ENCODE measurements around the gene GRPEL1.

Gene GRPEL1

DNA sequence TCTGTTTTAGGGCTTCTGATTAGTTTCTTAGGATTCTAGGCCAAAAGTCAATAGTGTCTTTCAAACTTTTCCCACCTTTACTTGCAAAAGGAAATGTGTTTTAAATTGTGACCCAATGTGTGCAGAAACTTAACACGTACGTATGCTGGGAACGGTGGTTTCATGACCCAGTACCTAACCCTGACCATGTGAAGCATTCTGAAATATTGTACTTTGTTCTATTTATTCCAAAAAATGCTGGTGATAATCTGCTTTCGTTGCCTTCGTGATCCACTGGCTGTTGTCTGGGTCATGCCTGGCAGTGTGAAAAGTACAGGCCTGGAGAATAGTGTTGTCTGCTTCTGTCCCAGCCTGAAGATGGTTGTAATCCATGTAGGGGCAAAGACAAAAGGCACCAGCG lies 51.4 kb downstream of the GRPEL1 start:
- no peak overlapping the region for H2BK120ac ChIP-seq (ENCODE audit: insufficient read depth, low read length, poor library complexity)
- no peak overlapping the region for H2BK12ac ChIP-seq (ENCODE audit: low read length)
- H4K8ac ChIP-seq (ENCODE audit: low read depth, low read length): no peak overlapping the region
- H3K9me3 ChIP-seq (ENCODE audit: insufficient read depth, low read depth, low read length): no peaks in the 10 kb centered on the region
- peaks cover 40 to 45% of the 10 kb centered on the region in 2 experiments for H3K36me3 ChIP-seq (ENCODE audit: control insufficient read depth in 1 of 2, insufficient read depth in 2 of 2, low read length in 2 of 2)
- no peak overlapping the region for H3K4ac ChIP-seq (ENCODE audit: low read depth, low read length)
- no peak overlapping the region for H3K18ac ChIP-seq (ENCODE audit: low read length)
- no peak for DNase-seq
- no peak overlapping the region for H3K14ac ChIP-seq (ENCODE audit: low read length)
- H3K9ac ChIP-seq (ENCODE audit: low read length): no peak overlapping the region
- no peaks in the 10 kb centered on the region for H3K79me2 ChIP-seq (ENCODE audit: control insufficient read depth, insufficient read depth, low read length, poor library complexity)
- H3K4me2 ChIP-seq (ENCODE audit: low read length): no peak overlapping the region
- WGBS (ENCODE audit: extremely low coverage, insufficient coverage, insufficient read length): no CpG with 5 or more reads among the region's 6 CpGs
- no peak overlapping the region for H4K12ac ChIP-seq (ENCODE audit: low read depth, low read length)
- H4K91ac ChIP-seq (ENCODE audit: low read depth, low read length): no peak overlapping the region
- H3K27ac ChIP-seq (ENCODE audit: low read depth, low read length): no peak overlapping the region
- H3K4me3 ChIP-seq (ENCODE audit: low read depth, low read length): no peak overlapping the region
- H2AFZ ChIP-seq (ENCODE audit: insufficient read depth, low read length, poor library complexity): no peak overlapping the region
- no peaks in the 10 kb centered on the region for H3K79me1 ChIP-seq (ENCODE audit: low read length)
- H3K4me1 ChIP-seq (ENCODE audit: control insufficient read depth in 1 of 2, insufficient read depth in 2 of 2, low read length in 2 of 2): peaks cover 5 to 7% of the 10 kb centered on the region in 2 experiments
- H3K27me3 ChIP-seq (ENCODE audit: insufficient read depth, low read length): no peaks in the 10 kb centered on the region
- no peak overlapping the region for H2AK5ac ChIP-seq (ENCODE audit: low read length)
- no peak overlapping the region for H2BK5ac ChIP-seq (ENCODE audit: low read depth, low read length, poor library complexity)
- H3K23ac ChIP-seq (ENCODE audit: low read length): no peak overlapping the region

DNA sequence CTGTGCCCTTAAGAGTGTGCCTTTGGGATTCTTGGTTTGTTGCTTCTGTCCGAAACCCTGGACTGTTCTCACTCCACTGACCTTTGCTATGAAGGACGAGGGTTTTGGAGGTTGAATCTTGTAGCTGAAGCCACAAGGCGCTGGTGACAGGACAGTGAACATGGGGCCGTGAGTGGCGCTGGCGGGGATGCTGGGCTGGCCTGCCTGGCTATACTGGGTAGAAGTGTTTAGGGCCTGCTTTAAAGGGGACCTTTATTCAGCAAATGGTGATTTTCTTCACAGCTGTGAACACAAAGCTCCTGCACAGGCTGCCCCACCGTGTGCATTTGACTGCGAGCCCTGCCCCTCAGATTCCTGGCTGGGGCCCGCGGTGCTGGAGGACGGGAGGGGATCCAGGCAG lies 51.8 kb downstream of the GRPEL1 start:
- Histone ChIP-seq H2AFZ (ENCODE audit: insufficient read depth, low read length, poor library complexity) (no peak overlapping the region), H3K4me1 (ENCODE audit: control insufficient read depth in 1 of 2, insufficient read depth in 2 of 2, low read length in 2 of 2) (peaks cover 5 to 6% of the 10 kb centered on the region in 2 experiments), H2AK5ac (ENCODE audit: low read length) (no peak overlapping the region), H3K18ac (ENCODE audit: low read length) (no peak overlapping the region), H4K91ac (ENCODE audit: low read depth, low read length) (no peak overlapping the region), H3K4me3 (ENCODE audit: low read depth, low read length) (no peak overlapping the region), H3K27me3 (ENCODE audit: insufficient read depth, low read length) (no peaks in the 10 kb centered on the region), H2BK5ac (ENCODE audit: low read depth, low read length, poor library complexity) (no peak overlapping the region), H3K23ac (ENCODE audit: low read length) (no peak overlapping the region), H3K27ac (ENCODE audit: low read depth, low read length) (no peak overlapping the region), H3K9ac (ENCODE audit: low read length) (no peak overlapping the region), H3K4ac (ENCODE audit: low read depth, low read length) (no peak overlapping the region), H3K9me3 (ENCODE audit: insufficient read depth, low read depth, low read length) (no peaks in the 10 kb centered on the region), H3K14ac (ENCODE audit: low read length) (no peak overlapping the region), H2BK120ac (ENCODE audit: insufficient read depth, low read length, poor library complexity) (no peak overlapping the region), H3K36me3 (ENCODE audit: control insufficient read depth in 1 of 2, insufficient read depth in 2 of 2, low read length in 2 of 2) (peaks cover 43 to 47% of the 10 kb centered on the region in 2 experiments), H3K79me1 (ENCODE audit: low read length) (no peaks in the 10 kb centered on the region), H4K12ac (ENCODE audit: low read depth, low read length) (no peak overlapping the region), H3K79me2 (ENCODE audit: control insufficient read depth, insufficient read depth, low read length, poor library complexity) (no peaks in the 10 kb centered on the region), H3K4me2 (ENCODE audit: low read length) (no peak overlapping the region), H4K8ac (ENCODE audit: low read depth, low read length) (no peak overlapping the region), H2BK12ac (ENCODE audit: low read length) (no peak overlapping the region)
- no CpG with 5 or more reads among the region's 11 CpGs for WGBS (ENCODE audit: extremely low coverage, insufficient coverage, insufficient read length)
- DNase-seq: no peak

DNA sequence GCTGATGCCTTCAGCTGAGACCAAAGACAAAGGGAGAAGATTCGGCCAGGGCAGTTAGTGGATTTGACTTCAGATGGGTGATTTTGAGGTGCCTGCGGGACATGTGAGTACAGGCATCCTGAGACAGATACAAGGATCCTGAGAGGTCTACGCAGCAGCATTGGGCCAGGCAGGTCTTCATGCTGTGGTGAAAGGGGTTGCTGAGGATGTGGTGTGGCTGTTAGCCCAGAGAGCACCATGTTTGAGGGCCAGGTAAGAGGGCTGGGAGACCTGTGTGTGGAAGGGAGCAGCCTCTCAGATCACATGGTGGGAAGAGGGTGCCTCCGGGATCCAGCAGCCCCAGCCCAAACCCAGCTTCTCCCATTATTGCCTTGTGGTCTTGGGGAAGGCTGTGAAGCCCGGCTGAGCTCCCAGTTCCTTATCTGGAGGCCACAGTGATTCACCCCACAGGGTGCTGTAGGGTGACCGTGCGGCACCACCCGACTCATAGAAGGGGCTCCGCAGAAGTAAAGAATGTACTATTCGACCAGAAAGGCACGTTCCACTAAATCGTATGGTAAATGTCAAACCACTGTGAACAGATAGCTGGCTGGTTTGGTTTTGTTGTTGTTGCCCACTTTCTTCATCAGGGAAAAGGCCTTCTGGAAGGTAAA lies 52.4 kb downstream of the GRPEL1 start:
- WGBS (ENCODE audit: extremely low coverage, insufficient coverage, insufficient read length): no CpG with 5 or more reads among the region's 12 CpGs
- H3K18ac ChIP-seq (ENCODE audit: low read length): no peak overlapping the region
- H3K4me3 ChIP-seq (ENCODE audit: low read depth, low read length): no peak overlapping the region
- no peak overlapping the region for H2BK5ac ChIP-seq (ENCODE audit: low read depth, low read length, poor library complexity)
- no peak overlapping the region for H4K12ac ChIP-seq (ENCODE audit: low read depth, low read length)
- no peak overlapping the region for H3K9ac ChIP-seq (ENCODE audit: low read length)
- no peak for DNase-seq
- H3K14ac ChIP-seq (ENCODE audit: low read length): no peak overlapping the region
- no peaks in the 10 kb centered on the region for H3K9me3 ChIP-seq (ENCODE audit: insufficient read depth, low read depth, low read length)
- no peak overlapping the region for H3K4ac ChIP-seq (ENCODE audit: low read depth, low read length)
- no peaks in the 10 kb centered on the region for H3K79me2 ChIP-seq (ENCODE audit: control insufficient read depth, insufficient read depth, low read length, poor library complexity)
- no peaks in the 10 kb centered on the region for H3K27me3 ChIP-seq (ENCODE audit: insufficient read depth, low read length)
- H2BK120ac ChIP-seq (ENCODE audit: insufficient read depth, low read length, poor library complexity): no peak overlapping the region
- H3K79me1 ChIP-seq (ENCODE audit: low read length): no peaks in the 10 kb centered on the region
- H3K4me1 ChIP-seq (ENCODE audit: control insufficient read depth in 1 of 2, insufficient read depth in 2 of 2, low read length in 2 of 2): peaks cover 0 to 2% of the 10 kb centered on the region in 2 experiments
- H3K4me2 ChIP-seq (ENCODE audit: low read length): no peak overlapping the region
- H3K23ac ChIP-seq (ENCODE audit: low read length): no peak overlapping the region
- no peak overlapping the region for H2AK5ac ChIP-seq (ENCODE audit: low read length)
- peaks cover 45 to 51% of the 10 kb centered on the region in 2 experiments for H3K36me3 ChIP-seq (ENCODE audit: control insufficient read depth in 1 of 2, insufficient read depth in 2 of 2, low read length in 2 of 2)
- no peak overlapping the region for H4K8ac ChIP-seq (ENCODE audit: low read depth, low read length)
- H2AFZ ChIP-seq (ENCODE audit: insufficient read depth, low read length, poor library complexity): no peak overlapping the region
- H4K91ac ChIP-seq (ENCODE audit: low read depth, low read length): no peak overlapping the region
- no peak overlapping the region for H3K27ac ChIP-seq (ENCODE audit: low read depth, low read length)
- no peak overlapping the region for H2BK12ac ChIP-seq (ENCODE audit: low read length)

DNA sequence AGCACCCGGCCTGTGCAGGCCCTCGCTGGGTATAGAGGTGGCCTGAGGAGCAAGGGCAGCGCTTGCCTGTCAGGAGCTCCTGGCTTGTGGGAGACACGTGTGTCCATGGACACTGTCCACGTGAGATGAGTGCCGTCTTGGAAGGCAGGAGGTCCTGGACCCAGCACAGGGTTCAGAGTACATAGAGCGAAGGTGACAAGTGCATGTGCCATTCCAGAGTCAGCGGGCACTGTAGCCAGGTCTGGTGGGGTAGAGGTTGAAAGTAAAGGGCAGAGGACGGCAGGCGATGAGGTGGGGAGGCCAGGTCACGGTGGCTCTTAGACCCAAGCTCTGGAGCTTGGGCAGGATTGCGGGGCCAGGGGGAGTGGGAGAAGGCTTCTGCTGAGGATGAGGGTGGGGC lies 53.0 kb downstream of the GRPEL1 start:
- no peak overlapping the region for H3K23ac ChIP-seq (ENCODE audit: low read length)
- H3K79me1 ChIP-seq (ENCODE audit: low read length): no peaks in the 10 kb centered on the region
- no peak overlapping the region for H4K8ac ChIP-seq (ENCODE audit: low read depth, low read length)
- no peak overlapping the region for H2AK5ac ChIP-seq (ENCODE audit: low read length)
- H3K27me3 ChIP-seq (ENCODE audit: insufficient read depth, low read length): no peaks in the 10 kb centered on the region
- no peak overlapping the region for H3K27ac ChIP-seq (ENCODE audit: low read depth, low read length)
- H3K4ac ChIP-seq (ENCODE audit: low read depth, low read length): no peak overlapping the region
- H2BK12ac ChIP-seq (ENCODE audit: low read length): no peak overlapping the region
- no peak for DNase-seq
- no peak overlapping the region for H4K12ac ChIP-seq (ENCODE audit: low read depth, low read length)
- H3K4me2 ChIP-seq (ENCODE audit: low read length): no peak overlapping the region
- no peaks in the 10 kb centered on the region for H3K4me1 ChIP-seq (ENCODE audit: control insufficient read depth in 1 of 2, insufficient read depth in 2 of 2, low read length in 2 of 2)
- no peak overlapping the region for H4K91ac ChIP-seq (ENCODE audit: low read depth, low read length)
- peaks cover 45 to 56% of the 10 kb centered on the region in 2 experiments for H3K36me3 ChIP-seq (ENCODE audit: control insufficient read depth in 1 of 2, insufficient read depth in 2 of 2, low read length in 2 of 2)
- no peak overlapping the region for H3K4me3 ChIP-seq (ENCODE audit: low read depth, low read length)
- H3K9ac ChIP-seq (ENCODE audit: low read length): no peak overlapping the region
- no peaks in the 10 kb centered on the region for H3K9me3 ChIP-seq (ENCODE audit: insufficient read depth, low read depth, low read length)
- no peaks in the 10 kb centered on the region for H3K79me2 ChIP-seq (ENCODE audit: control insufficient read depth, insufficient read depth, low read length, poor library complexity)
- H2BK120ac ChIP-seq (ENCODE audit: insufficient read depth, low read length, poor library complexity): no peak overlapping the region
- WGBS (ENCODE audit: extremely low coverage, insufficient coverage, insufficient read length): no CpG with 5 or more reads among the region's 12 CpGs
- H3K18ac ChIP-seq (ENCODE audit: low read length): no peak overlapping the region
- H2AFZ ChIP-seq (ENCODE audit: insufficient read depth, low read length, poor library complexity): no peak overlapping the region
- H2BK5ac ChIP-seq (ENCODE audit: low read depth, low read length, poor library complexity): no peak overlapping the region
- H3K14ac ChIP-seq (ENCODE audit: low read length): no peak overlapping the region
